Progenitor cell of endocrine pancreas (in vitro differentiated cells): Measurements from ENCODE around the gene NDUFAF8. TPM values are rescaled to one million over a fixed set of nuclear protein-coding genes. Genes with fewer than 3 reads are reported as not detected.

Experiments
- DNase-seq: peaks from one replicate; pipeline ENCODE4 v3.0.0; 2021; ENCODE audit warnings: low spot score; ENCODE audit not compliant: unreplicated experiment
- H3K27ac Mint-ChIP-seq: 2 replicates; pipeline ENCODE4 v1.8.0; 2021; ENCODE audit warnings: mild to moderate bottlenecking, moderate library complexity, mixed read lengths
- H3K27me3 Mint-ChIP-seq: 2 replicates; pipeline ENCODE4 v1.8.0; 2021; ENCODE audit warnings: mixed read lengths
- H3K36me3 Mint-ChIP-seq: 2 replicates; pipeline ENCODE4 v1.8.0; 2022; ENCODE audit warnings: mixed read lengths; ENCODE audit not compliant: insufficient read depth
- H3K4me1 Mint-ChIP-seq: 2 replicates; pipeline ENCODE4 v1.8.0; 2021; ENCODE audit warnings: low read depth, mixed read lengths
- H3K4me3 Mint-ChIP-seq: 2 replicates; pipeline ENCODE4 v1.8.0; 2021; ENCODE audit warnings: low read depth, mild to moderate bottlenecking, moderate library complexity, mixed read lengths
- H3K9me3 Mint-ChIP-seq: 2 replicates; pipeline ENCODE4 v1.8.0; 2021; ENCODE audit warnings: low read depth, mixed read lengths
- CTCF ChIP-seq: fragments of 200-600 bp; sonication (generic); IDR thresholded peaks from one replicate; pipeline ENCODE4 v1.5.0; 2021; ENCODE audit warnings: antibody characterized with exemption, mild to moderate bottlenecking; ENCODE audit not compliant: unreplicated experiment
- total RNA-seq: library from RNA; stranded (reverse); gene quantifications from 2 replicates; pipeline ENCODE4 v1.2.1, GENCODE V29; 2021

The NDUFAF8 gene
- total RNA-seq, 1 donor from 2014 or later, result 43.6 TPM

GRCh38 chr17:81270279-81270678 lies 31.2 kb downstream of the NDUFAF8 start:
- H3K4me1 Mint-ChIP-seq, result no peaks in the 10 kb centered on the region
- peaks cover 28% of the 10 kb centered on the region for H3K36me3 Mint-ChIP-seq
- TF ChIP-seq CTCF, result no peak
- H3K9me3 Mint-ChIP-seq, result no peaks in the 10 kb centered on the region
- H3K27ac Mint-ChIP-seq, result no peak overlapping the region
- DNase-seq, result no peak
- H3K27me3 Mint-ChIP-seq, result no peaks in the 10 kb centered on the region
- no peak overlapping the region for H3K4me3 Mint-ChIP-seq

- peaks cover 26% of the 10 kb centered on the region for H3K36me3 Mint-ChIP-seq
- DNase-seq, result no peak
- no peak for TF ChIP-seq CTCF
- no peaks in the 10 kb centered on the region for H3K27me3 Mint-ChIP-seq
- no peak overlapping the region for H3K4me3 Mint-ChIP-seq
- H3K4me1 Mint-ChIP-seq, result no peaks in the 10 kb centered on the region
- no peaks in the 10 kb centered on the region for H3K9me3 Mint-ChIP-seq
- no peak overlapping the region for H3K27ac Mint-ChIP-seq
Observed at GRCh38 chr17:81271226-81271625, 32.1 kb downstream of the NDUFAF8 start.

- no peaks in the 10 kb centered on the region for H3K27me3 Mint-ChIP-seq
Observed at GRCh38 chr17:81272616-81273015, 33.5 kb downstream of the NDUFAF8 start.

GRCh38 chr17:81273698-81274470 lies 34.8 kb downstream of the NDUFAF8 start:
- peaks cover 13% of the 10 kb centered on the region for H3K36me3 Mint-ChIP-seq

More at GRCh38 chr17:81272616-81273015, 33.5 kb downstream of the NDUFAF8 start:
- Mint-ChIP-seq H3K9me3 (no peaks in the 10 kb centered on the region), H3K36me3 (peaks cover 23% of the 10 kb centered on the region), H3K27ac (no peak overlapping the region), H3K4me1 (no peaks in the 10 kb centered on the region), H3K4me3 (no peak overlapping the region)
- no peak for TF ChIP-seq CTCF
- DNase-seq, result no peak

GRCh38 chr17:81274471-81274855 lies 35.3 kb downstream of the NDUFAF8 start:
- Mint-ChIP-seq H3K4me3 (no peak overlapping the region), H3K9me3 (no peaks in the 10 kb centered on the region), H3K36me3 (peaks cover 11% of the 10 kb centered on the region), H3K27ac (no peak overlapping the region), H3K27me3 (no peaks in the 10 kb centered on the region), H3K4me1 (no peaks in the 10 kb centered on the region)
- DNase-seq, result no peak
- no peak for TF ChIP-seq CTCF

More at GRCh38 chr17:81273698-81274470, 34.8 kb downstream of the NDUFAF8 start:
- no peaks in the 10 kb centered on the region for H3K27me3 Mint-ChIP-seq
- no peak for TF ChIP-seq CTCF
- H3K9me3 Mint-ChIP-seq, result no peaks in the 10 kb centered on the region
- H3K4me1 Mint-ChIP-seq, result no peaks in the 10 kb centered on the region
- H3K27ac Mint-ChIP-seq, result peak overlapping the region; percentile 54
- no peak overlapping the region for H3K4me3 Mint-ChIP-seq
- no peak for DNase-seq
